Astrocyte (in vitro differentiated cells and primary cell): ENCODE measurements around the gene TBK1. TPM values are rescaled to one million over a fixed set of nuclear protein-coding genes. Genes with fewer than 3 reads are reported as not detected.

Experiments
- DNase-seq: peaks from one replicate; pipeline ENCODE4 v3.0.0-alpha.2; 2010; ENCODE audit warnings: low read depth
- FAIRE-seq: peaks from 2 replicates; lab custom pipeline; 2011; peaks lifted over from hg19 to GRCh38; lab: Jason Lieb, UNC
- H2AFZ ChIP-seq: 2 replicates; pipeline ENCODE4 v1.6.0; 2012; ENCODE audit warnings: low read depth, low read length, inconsistent platforms
- H3K27ac ChIP-seq: 2 replicates; pipeline ENCODE4 v1.5.1; 2011; ENCODE audit warnings: low read depth, low read length, inconsistent platforms
- H3K27me3 ChIP-seq: 2 replicates; pipeline ENCODE4 v1.6.0; 2011; ENCODE audit warnings: low read length, inconsistent platforms; ENCODE audit not compliant: insufficient read depth
- H3K36me3 ChIP-seq: 2 replicates; pipeline ENCODE4 v1.5.1; 2011; ENCODE audit warnings: low read length, inconsistent platforms; ENCODE audit not compliant: insufficient read depth
- H3K4me1 ChIP-seq: 2 replicates; pipeline ENCODE4 v1.5.1; 2011; ENCODE audit warnings: low read length, inconsistent platforms; ENCODE audit not compliant: insufficient read depth
- H3K4me2 ChIP-seq: 2 replicates; pipeline ENCODE4 v1.6.0; 2012; ENCODE audit warnings: low read length, inconsistent platforms
- H3K4me3 ChIP-seq: 2 replicates; pipeline ENCODE4 v1.5.1; 2011; ENCODE audit warnings: low read depth, mild to moderate bottlenecking, low read length, inconsistent platforms; ENCODE audit not compliant: insufficient read depth
- H3K79me2 ChIP-seq: 2 replicates; pipeline ENCODE4 v1.6.0; 2012; ENCODE audit warnings: mild to moderate bottlenecking, low read length, inconsistent platforms; ENCODE audit not compliant: insufficient read depth
- H3K9ac ChIP-seq: 2 replicates; pipeline ENCODE4 v1.6.0; 2012; ENCODE audit warnings: mild to moderate bottlenecking, low read length, inconsistent platforms
- H3K9me3 ChIP-seq: 2 replicates; pipeline ENCODE4 v1.5.1; 2012; ENCODE audit warnings: low read depth, mild to moderate bottlenecking, low read length, inconsistent platforms; ENCODE audit not compliant: insufficient read depth
- H4K20me1 ChIP-seq: 2 replicates; pipeline ENCODE4 v1.6.0; 2012; ENCODE audit warnings: low read length, inconsistent platforms; ENCODE audit not compliant: insufficient read depth
- H3K27ac Mint-ChIP-seq: one replicate; pipeline ENCODE4 v1.8.0; 2021; ENCODE audit warnings: mild to moderate bottlenecking, mixed read lengths; ENCODE audit not compliant: unreplicated experiment
- H3K27me3 Mint-ChIP-seq: one replicate; pipeline ENCODE4 v1.8.0; 2021; ENCODE audit warnings: low read depth, mixed read lengths; ENCODE audit not compliant: unreplicated experiment
- H3K36me3 Mint-ChIP-seq: one replicate; pipeline ENCODE4 v1.8.0; 2021; ENCODE audit warnings: low read depth, mixed read lengths; ENCODE audit not compliant: unreplicated experiment
- H3K4me1 Mint-ChIP-seq: one replicate; pipeline ENCODE4 v1.8.0; 2021; ENCODE audit warnings: low read depth, mixed read lengths; ENCODE audit not compliant: unreplicated experiment
- H3K4me3 Mint-ChIP-seq: one replicate; pipeline ENCODE4 v1.8.0; 2021; ENCODE audit warnings: mild to moderate bottlenecking, moderate library complexity, mixed read lengths; ENCODE audit not compliant: unreplicated experiment
- H3K9me3 Mint-ChIP-seq: one replicate; pipeline ENCODE4 v1.8.0; 2021; ENCODE audit warnings: mild to moderate bottlenecking, mixed read lengths; ENCODE audit not compliant: unreplicated experiment
- CTCF ChIP-seq: IDR thresholded peaks from 2 replicates; pipeline ENCODE4 v1.5.1; 2011; ENCODE audit warnings: low read depth, mild to moderate bottlenecking, inconsistent platforms, low read length, moderate library complexity; ENCODE audit not compliant: insufficient read depth
- EZH2 ChIP-seq: IDR thresholded peaks from 2 replicates; pipeline ENCODE4 v1.6.1; 2012; ENCODE audit warnings: mild to moderate bottlenecking, low read length, inconsistent platforms; ENCODE audit not compliant: insufficient read depth
- total RNA-seq: library from RNA; stranded (reverse); gene quantifications from 2 replicates; pipeline ENCODE4 v1.2.1, GENCODE V29; 2021

The TBK1 gene
- total RNA-seq, 1 donor from 2014 or later = 23.7 TPM

DNA sequence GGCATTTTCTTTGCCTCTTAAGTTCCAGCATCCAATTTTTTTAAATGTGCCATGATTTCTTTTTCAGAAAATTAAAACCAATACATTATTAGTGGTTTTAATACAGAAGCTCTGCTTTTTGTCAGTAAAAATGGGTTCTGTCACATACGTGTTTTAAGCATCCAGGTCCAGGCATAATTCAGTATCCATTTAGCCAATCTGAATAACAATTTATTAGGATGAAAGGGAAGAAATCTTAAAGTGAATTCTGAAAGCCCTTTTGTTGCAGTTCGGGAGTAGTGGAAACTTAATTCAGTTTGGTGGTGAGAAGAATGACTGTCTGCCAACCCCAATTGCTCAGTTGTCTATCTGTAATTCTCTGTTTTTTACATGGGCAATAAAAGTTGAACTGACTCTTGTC is 40.5 kb upstream of the TBK1 start:
- H3K9ac ChIP-seq = no peak overlapping the region
- peaks cover 61% of the 10 kb centered on the region for H4K20me1 ChIP-seq
- H3K4me2 ChIP-seq = no peak overlapping the region
- no peak for DNase-seq
- H2AFZ ChIP-seq = no peak overlapping the region
- TF ChIP-seq CTCF (no peak), EZH2 (no peak)
- H3K27me3 ChIP-seq = no peaks in the 10 kb centered on the region
- H3K4me1 ChIP-seq = no peaks in the 10 kb centered on the region
- no peak overlapping the region for H3K27ac Mint-ChIP-seq
- H3K36me3 ChIP-seq = peaks cover 45% of the 10 kb centered on the region
- no peaks in the 10 kb centered on the region for H3K9me3 Mint-ChIP-seq
- no peak overlapping the region for H3K4me3 Mint-ChIP-seq
- H3K79me2 ChIP-seq = peaks cover 50% of the 10 kb centered on the region
- no peak overlapping the region for H3K4me3 ChIP-seq
- peaks cover 18% of the 10 kb centered on the region for H3K4me1 Mint-ChIP-seq
- H3K27ac ChIP-seq = no peak overlapping the region
- H3K36me3 Mint-ChIP-seq = peaks cover 15% of the 10 kb centered on the region
- H3K27me3 Mint-ChIP-seq = no peaks in the 10 kb centered on the region
- FAIRE-seq = no peak
- H3K9me3 ChIP-seq = no peaks in the 10 kb centered on the region

- H3K27ac ChIP-seq = no peak overlapping the region
- Mint-ChIP-seq H3K36me3 (peaks cover 19% of the 10 kb centered on the region), H3K4me1 (peaks cover 15% of the 10 kb centered on the region), H3K9me3 (no peaks in the 10 kb centered on the region), H3K27ac (no peak overlapping the region), H3K27me3 (no peaks in the 10 kb centered on the region), H3K4me3 (no peak overlapping the region)
- H3K4me2 ChIP-seq = no peak overlapping the region
- peaks cover 39% of the 10 kb centered on the region for H3K79me2 ChIP-seq
- no peak overlapping the region for H3K4me3 ChIP-seq
- no peak for FAIRE-seq
- H3K9ac ChIP-seq = no peak overlapping the region
- H2AFZ ChIP-seq = no peak overlapping the region
- H4K20me1 ChIP-seq = peaks cover 51% of the 10 kb centered on the region
- H3K4me1 ChIP-seq = no peaks in the 10 kb centered on the region
- no peaks in the 10 kb centered on the region for H3K9me3 ChIP-seq
- no peak for TF ChIP-seq CTCF
- TF ChIP-seq EZH2 = no peak
- H3K36me3 ChIP-seq = peaks cover 54% of the 10 kb centered on the region
- no peaks in the 10 kb centered on the region for H3K27me3 ChIP-seq
- no peak for DNase-seq
These were observed 39.5 kb upstream of the TBK1 start for GRCh38 chr12:64412459-64412858.

DNA sequence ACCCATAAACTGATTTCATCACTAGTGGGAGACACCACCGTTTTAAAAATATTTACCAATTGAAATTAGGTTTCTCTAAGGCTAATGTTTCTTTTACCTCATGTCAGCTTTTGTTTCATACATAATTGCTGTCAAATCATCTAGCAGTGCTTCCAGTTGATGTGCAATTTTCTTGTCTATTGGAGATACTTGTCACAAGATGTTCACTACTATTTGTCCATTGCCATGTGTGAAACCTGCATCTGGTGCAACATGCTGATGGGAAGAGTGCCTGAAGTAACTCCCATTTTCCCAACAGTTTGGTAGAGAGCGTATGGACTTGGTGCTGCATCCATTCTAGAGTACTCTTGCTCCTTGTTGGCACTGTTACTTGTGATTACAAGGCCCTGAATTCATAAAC is 38.0 kb upstream of the TBK1 start:
- no peak for DNase-seq
- H3K4me1 Mint-ChIP-seq = peaks cover 5% of the 10 kb centered on the region
- no peak overlapping the region for H3K27ac Mint-ChIP-seq
- Histone ChIP-seq H3K4me1 (no peaks in the 10 kb centered on the region), H3K27me3 (no peaks in the 10 kb centered on the region), H2AFZ (no peak overlapping the region), H3K27ac (no peak overlapping the region), H3K4me3 (no peak overlapping the region), H3K9me3 (no peaks in the 10 kb centered on the region), H4K20me1 (peaks cover 38% of the 10 kb centered on the region), H3K36me3 (peaks cover 69% of the 10 kb centered on the region), H3K79me2 (peaks cover 25% of the 10 kb centered on the region), H3K4me2 (no peak overlapping the region), H3K9ac (no peak overlapping the region)
- TF ChIP-seq CTCF (no peak), EZH2 (no peak)
- H3K9me3 Mint-ChIP-seq = no peaks in the 10 kb centered on the region
- H3K36me3 Mint-ChIP-seq = peaks cover 19% of the 10 kb centered on the region
- FAIRE-seq = no peak
- no peak overlapping the region for H3K4me3 Mint-ChIP-seq
- H3K27me3 Mint-ChIP-seq = no peaks in the 10 kb centered on the region
